ENCODE measurements around the gene ISCU.
A peak's percentile ranks its signal among the peaks of the same experiment; 100 is the strongest.

Gene ISCU

DNA sequence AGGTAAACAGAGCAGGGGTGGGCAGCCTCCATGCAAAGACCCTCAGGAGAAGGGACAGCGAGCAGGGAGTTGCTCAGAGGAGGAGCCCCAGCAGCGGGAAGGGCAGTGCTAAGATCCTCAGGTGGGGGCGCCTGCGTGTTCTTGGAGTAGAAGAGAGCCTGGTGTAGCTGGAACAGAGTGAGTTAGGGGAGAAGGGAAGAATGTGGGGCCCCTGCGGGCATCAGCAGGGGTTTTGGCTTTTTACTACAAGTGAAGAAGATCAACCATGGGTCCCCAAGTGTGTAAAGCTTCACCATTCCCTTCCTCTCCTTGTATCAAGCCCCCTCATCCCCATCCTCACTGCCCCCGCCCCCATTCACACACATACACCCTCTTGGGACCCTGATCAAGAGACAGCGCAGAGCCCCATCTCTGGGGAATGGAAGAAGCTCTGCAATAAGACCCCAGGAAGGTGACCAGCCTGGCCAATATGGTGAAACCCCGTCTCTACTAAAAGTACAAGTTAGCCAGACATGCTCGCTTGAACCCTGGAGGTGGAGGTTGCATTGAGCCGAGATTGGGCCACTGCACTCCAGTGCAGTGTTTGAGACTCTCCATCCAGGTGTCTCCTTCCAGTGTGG lies 45.7 kb downstream of the ISCU start:
- DNase-seq (ENCODE audit: low read depth, low spot score): no peak
- H3K4me3 ChIP-seq (ENCODE audit: low read depth, low read length): no peak overlapping the region
- TF ChIP-seq, protein P1, sequence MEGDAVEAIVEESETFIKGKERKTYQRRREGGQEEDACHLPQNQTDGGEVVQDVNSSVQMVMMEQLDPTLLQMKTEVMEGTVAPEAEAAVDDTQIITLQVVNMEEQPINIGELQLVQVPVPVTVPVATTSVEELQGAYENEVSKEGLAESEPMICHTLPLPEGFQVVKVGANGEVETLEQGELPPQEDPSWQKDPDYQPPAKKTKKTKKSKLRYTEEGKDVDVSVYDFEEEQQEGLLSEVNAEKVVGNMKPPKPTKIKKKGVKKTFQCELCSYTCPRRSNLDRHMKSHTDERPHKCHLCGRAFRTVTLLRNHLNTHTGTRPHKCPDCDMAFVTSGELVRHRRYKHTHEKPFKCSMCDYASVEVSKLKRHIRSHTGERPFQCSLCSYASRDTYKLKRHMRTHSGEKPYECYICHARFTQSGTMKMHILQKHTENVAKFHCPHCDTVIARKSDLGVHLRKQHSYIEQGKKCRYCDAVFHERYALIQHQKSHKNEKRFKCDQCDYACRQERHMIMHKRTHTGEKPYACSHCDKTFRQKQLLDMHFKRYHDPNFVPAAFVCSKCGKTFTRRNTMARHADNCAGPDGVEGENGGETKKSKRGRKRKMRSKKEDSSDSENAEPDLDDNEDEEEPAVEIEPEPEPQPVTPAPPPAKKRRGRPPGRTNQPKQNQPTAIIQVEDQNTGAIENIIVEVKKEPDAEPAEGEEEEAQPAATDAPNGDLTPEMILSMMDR (IDR thresholded peaks at IDR 0.05; ENCODE audit: low read depth, low read length): no peak
- in situ Hi-C loops (cut with HindIII; ENCODE audit: low sequenced_read_pairs): no loop called here

DNA sequence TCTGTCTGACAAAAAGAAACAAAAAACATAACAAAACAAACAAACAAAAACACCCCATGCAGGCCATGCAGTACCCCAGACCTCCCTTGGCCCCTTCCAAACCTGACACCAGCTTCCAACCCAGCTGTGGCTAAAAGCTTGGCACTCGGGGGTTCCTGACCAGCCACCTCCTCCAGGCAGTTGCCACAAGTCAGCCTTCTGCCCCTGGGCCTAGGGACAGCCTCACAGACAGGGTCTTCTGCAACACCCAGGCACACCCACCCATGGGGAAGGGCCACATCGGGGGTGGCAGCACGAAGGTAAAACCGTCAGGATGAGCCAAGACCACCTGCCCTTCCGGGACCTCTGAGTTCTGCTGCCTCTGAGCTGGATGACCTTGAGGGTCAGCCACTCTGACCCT lies 46.2 kb downstream of the ISCU start:
- TF ChIP-seq, protein P1 (IDR thresholded peaks at IDR 0.05; ENCODE audit: low read depth, low read length): no peak
- in situ Hi-C loops (cut with HindIII; ENCODE audit: low sequenced_read_pairs): no loop called here
- H3K4me3 ChIP-seq (ENCODE audit: low read depth, low read length): no peak overlapping the region
- DNase-seq (ENCODE audit: low read depth, low spot score): no peak

DNA sequence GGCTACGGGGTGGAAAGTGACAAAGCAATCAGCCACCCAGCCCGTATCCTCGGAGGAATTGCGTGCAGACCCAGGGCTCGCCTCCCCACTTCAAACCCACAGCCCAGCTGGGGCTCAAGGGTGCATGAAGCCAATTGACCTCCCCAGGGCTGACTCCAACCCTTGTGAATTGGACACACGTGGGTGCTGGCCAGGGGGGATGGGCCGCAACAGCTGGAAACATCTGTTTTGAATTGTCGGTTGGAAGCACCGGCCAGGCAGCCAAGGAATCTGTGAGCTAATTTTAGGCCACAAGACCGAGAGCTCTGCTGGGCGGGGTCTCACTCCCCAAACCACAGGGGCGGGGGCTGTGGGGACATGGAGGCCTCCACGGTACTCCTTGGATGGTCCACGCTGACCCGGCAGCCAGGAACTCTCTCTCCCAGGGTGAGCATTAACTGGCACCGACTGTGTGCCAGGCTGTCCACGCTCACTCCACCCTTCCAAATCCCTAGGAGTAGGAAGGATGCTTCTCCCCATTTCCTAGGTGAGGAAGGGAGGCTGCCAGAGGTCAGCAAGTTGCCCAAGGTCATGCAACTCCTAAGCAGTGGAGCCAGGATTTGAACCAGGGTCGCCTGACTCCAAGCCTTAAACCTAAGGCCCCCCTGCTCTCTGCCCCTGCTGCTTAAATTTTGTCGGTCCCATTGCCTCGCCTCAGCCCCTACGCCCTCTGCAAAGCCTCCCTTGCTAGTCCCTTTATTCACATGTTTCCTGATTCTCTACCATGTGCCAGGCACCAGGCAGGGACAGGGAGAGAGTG lies 47.3 kb downstream of the ISCU start:
- TF ChIP-seq, protein P1 (IDR thresholded peaks at IDR 0.05; ENCODE audit: low read depth, low read length): no peak
- peak; percentile 84 for DNase-seq (ENCODE audit: low read depth, low spot score)
- no peak overlapping the region for H3K4me3 ChIP-seq (ENCODE audit: low read depth, low read length)
- in situ Hi-C loops (cut with HindIII; ENCODE audit: low sequenced_read_pairs): no loop called here

DNA sequence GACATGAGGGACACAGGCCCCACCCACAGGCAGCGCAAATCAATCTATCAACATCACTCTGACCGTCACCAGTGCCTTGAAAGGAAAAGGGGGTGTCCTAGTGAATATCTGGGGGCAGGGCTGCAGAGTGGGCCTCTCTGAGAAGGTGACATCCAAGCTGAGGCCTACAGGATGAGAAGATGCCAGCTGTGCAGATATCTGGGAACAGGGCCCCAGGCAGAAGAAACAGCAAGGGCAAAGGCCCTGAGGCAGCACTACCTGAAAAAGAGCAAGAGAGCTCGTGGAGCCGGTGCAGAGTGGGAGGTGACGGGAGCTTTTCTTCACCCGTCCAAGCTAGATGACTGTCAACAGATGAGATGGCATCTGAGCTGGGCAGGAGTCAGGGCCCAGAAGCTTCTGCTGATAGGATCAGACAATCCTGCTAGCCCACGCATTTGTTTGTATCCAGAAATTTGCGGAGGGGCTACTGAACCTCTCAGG lies 48.0 kb downstream of the ISCU start:
- no peak for DNase-seq (ENCODE audit: low read depth, low spot score)
- in situ Hi-C loops (cut with HindIII; ENCODE audit: low sequenced_read_pairs): no loop called here
- no peak overlapping the region for H3K4me3 ChIP-seq (ENCODE audit: low read depth, low read length)
- TF ChIP-seq, protein P1 (IDR thresholded peaks at IDR 0.05; ENCODE audit: low read depth, low read length): no peak

DNA sequence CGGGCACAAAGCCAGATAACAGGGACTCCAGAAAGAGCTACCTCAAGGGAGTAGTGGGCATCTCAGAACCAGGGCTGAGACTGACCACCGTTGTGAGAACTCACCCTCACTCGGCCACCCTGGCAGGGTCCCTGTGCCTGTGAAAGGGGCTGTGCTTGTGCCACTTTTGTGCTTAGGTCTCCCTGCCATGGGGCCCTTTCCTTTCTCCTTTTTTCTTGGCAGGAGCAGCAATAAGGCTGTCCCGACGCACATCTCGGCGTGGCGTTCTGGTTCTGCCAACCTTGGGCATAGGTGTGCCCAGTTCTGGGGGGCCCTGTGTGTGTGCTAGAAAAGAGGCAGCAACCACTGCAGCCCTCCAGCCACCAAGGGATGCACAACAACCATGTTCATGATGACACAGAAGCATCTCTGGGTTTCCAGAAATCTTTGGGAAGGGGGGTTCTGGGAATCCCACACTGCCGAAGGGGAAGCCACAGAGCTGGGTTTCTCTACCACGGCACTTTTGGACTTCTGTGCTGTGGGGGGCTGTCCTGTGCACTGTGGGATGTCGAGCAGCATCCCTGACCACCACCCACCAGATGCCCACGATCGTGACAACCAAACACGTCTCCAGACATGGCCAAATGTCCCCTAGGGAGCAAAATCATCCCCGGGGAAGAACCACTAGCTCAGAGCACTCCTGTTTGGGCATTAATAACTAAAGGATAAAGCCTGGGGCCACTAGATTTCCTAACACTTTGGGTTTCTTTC lies 48.6 kb downstream of the ISCU start:
- DNase-seq (ENCODE audit: low read depth, low spot score): no peak
- H3K4me3 ChIP-seq (ENCODE audit: low read depth, low read length): no peak overlapping the region
- TF ChIP-seq, protein P1 (IDR thresholded peaks at IDR 0.05; ENCODE audit: low read depth, low read length): no peak
- in situ Hi-C loops (cut with HindIII; ENCODE audit: low sequenced_read_pairs): no loop called here

DNA sequence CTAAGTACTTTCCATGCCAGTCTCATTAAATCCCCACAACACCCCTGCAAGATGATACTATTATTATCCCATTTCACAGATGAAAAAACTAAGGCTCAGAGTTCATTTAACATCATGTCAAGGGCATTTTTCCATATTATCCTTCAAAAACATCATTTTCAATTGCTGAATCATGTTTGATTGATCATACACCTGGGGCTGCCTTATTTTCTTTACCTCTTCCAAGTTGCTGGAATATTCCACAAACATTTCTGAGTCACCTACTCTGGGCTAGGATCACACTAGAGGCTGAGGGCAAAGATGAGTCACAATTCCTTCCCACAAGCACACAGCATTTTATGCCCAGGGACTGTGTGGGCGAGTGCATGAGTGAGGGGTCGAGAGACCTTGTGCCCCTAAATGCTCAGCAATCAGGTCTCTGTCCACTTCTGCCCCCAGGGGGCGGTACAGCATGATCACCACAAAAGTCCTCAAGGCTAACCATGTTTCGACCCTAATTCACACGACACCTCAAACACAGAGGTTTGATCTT lies 49.6 kb downstream of the ISCU start:
- in situ Hi-C loops (cut with HindIII; ENCODE audit: low sequenced_read_pairs): no loop called here
- TF ChIP-seq, protein P1 (IDR thresholded peaks at IDR 0.05; ENCODE audit: low read depth, low read length): peak; percentile 46
- DNase-seq (ENCODE audit: low read depth, low spot score): peak; percentile 91
- no peak overlapping the region for H3K4me3 ChIP-seq (ENCODE audit: low read depth, low read length)
